Measurements from ENCODE around the gene C9orf40. TPM values are rescaled to one million over a fixed set of nuclear protein-coding genes. Genes with fewer than 3 reads are reported as not detected.

Gene C9orf40
- total RNA-seq, 2 experiments from 2014 or later, result 14.0 to 19.7 TPM

DNA sequence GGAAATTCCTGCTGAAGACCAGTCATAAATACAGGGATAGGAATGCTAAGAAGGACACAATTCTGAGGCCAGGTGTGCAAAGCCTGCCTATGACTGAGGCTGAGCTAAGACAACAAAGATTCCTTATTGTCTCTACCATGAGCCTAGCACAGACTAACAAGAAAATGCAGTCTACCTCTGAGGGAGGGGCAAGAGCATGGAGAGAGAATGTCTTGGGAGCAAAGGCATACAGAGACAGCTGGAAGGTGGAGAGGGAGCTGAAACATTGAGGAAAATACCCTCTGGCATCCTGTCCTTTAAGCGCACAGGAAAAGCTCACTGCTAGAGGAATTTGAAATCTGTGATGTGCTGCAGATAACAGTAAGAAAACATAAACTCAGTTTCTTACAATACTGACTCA lies 8.8 kb upstream of the C9orf40 start:
- H3K27ac Mint-ChIP-seq, result no peak overlapping the region
- CTCF ChIA-PET, result interaction anchor here (1.0 kb wide), 1 partner anchor 51 kb away, joined by 3 read pairs; no protein-coding TSS in a partner anchor
- POLR2A ChIA-PET, result no interaction called here

DNA sequence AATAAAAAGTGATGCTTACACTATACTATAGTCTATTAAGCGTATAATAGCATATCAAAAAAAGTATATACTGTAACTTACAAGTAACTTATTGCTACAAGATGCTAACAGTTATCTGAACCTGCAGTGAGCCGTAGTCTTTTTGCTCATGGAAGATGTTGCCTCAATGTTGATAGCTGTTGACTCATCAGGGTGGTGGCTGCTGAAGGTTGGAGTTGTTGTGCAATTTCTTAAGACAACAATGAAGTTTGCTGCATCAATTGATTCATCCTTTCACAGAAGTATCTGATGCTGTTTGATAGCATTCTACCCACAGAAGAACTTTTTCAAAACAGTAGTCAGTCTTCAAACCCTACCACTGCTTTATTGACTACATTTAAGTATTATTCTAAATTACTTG lies 7.8 kb upstream of the C9orf40 start:
- no peaks in the 10 kb centered on the region for H3K27me3 Mint-ChIP-seq
- ChIA-PET POLR2A (no interaction called here), CTCF (no interaction called here)
- no peak for DNase-seq
- intact Hi-C loops (cut with DNase I, micrococcal nuclease), result no loop called here
- no peaks in the 10 kb centered on the region for H3K4me1 Mint-ChIP-seq
- H3K27ac Mint-ChIP-seq, result no peak overlapping the region
- ATAC-seq, result peak; percentile 49
- no peak overlapping the region for H3K4me3 Mint-ChIP-seq
- peaks cover 22% of the 10 kb centered on the region for H3K9me3 Mint-ChIP-seq (ENCODE audit: low read depth)
- H3K36me3 Mint-ChIP-seq (ENCODE audit: low read depth), result peaks cover 32% of the 10 kb centered on the region

More for the DNA sequence above, 8.8 kb upstream of the C9orf40 start:
- no peak for ATAC-seq
- H3K4me3 Mint-ChIP-seq, result no peak overlapping the region
- peaks cover 34% of the 10 kb centered on the region for H3K36me3 Mint-ChIP-seq (ENCODE audit: low read depth)
- peaks cover 22% of the 10 kb centered on the region for H3K9me3 Mint-ChIP-seq (ENCODE audit: low read depth)
- H3K4me1 Mint-ChIP-seq, result no peaks in the 10 kb centered on the region
- no peaks in the 10 kb centered on the region for H3K27me3 Mint-ChIP-seq
- no peak for DNase-seq
- intact Hi-C loops (cut with DNase I, micrococcal nuclease), result no loop called here

DNA sequence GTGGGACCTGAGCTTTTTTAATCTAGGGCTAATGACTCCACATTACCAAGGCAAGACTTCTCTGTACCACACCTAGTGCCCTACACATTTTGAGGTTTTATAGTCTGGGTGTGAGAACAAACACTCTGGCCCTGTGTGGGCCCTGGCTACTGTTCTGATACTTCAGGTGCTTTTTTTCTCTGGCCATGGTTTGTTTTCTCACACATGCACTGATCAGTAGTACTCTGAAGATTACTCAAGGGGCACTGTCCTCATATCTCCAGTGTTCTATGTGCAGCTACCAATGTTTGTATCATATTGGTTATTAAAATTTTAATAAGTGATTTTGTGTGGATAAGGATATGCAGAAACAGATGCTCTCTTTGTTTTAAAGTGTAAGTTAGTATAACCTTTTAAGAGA lies 5.9 kb upstream of the C9orf40 start:
- Mint-ChIP-seq H3K4me3 (no peak overlapping the region), H3K36me3 (ENCODE audit: low read depth) (peaks cover 26% of the 10 kb centered on the region), H3K9me3 (ENCODE audit: low read depth) (peaks cover 22% of the 10 kb centered on the region), H3K4me1 (peaks cover 10% of the 10 kb centered on the region), H3K27ac (no peak overlapping the region), H3K27me3 (no peaks in the 10 kb centered on the region)
- no peak for DNase-seq
- CTCF ChIA-PET, result no interaction called here
- intact Hi-C loops (cut with DNase I, micrococcal nuclease), result loop anchor here in 1 of 2 experiments (10.0 kb wide), 2 partner anchors 1436 to 1824 kb away; partner anchors contain the start of gene RFK
- POLR2A ChIA-PET, result no interaction called here
- no peak for ATAC-seq

DNA sequence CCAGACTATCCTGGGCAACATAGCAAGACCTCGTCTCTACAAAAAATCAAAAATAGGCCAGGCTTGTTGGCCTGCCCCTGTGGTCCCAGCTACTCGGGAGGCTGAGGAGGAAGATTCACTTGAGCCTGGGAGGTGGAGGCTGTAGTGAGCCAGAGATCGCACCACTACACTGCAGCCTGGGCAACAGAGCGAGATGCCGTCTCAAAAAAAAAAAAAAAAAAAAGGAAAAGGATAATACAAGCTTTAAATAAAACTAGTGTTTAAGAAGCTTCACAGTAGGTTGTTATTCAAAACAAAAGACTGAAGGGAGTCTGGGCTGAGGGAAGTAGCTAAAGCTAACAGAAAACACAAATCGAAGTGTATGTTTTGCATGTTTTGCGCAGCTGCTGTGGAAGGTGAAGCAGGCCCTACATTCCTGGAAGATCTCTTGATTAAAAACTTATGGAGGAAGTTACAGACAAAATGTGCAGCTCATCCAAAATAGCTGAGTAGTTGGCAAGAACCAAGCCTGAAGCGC lies 581 bp upstream of the C9orf40 start:
- DNase-seq (no peak), ATAC-seq (peak; percentile 2)
- H3K27ac Mint-ChIP-seq, result peak overlapping the region; percentile 92
- POLR2A ChIA-PET, result interaction anchor here (0.6 to 1.5 kb wide), 4 partner anchors 57 to 135 kb away, joined by 3 to 5 read pairs (median 4); partner anchors contain the start of genes NMRK1 and OSTF1
- peaks cover 28% of the 10 kb centered on the region for H3K4me1 Mint-ChIP-seq
- CTCF ChIA-PET, result interaction anchor here (0.7 to 3.1 kb wide), 15 partner anchors 29 to 192 kb away, joined by 3 to 12 read pairs (median 4); partner anchors contain the start of genes CARNMT1 and NMRK1
- no peaks in the 10 kb centered on the region for H3K9me3 Mint-ChIP-seq (ENCODE audit: low read depth)
- H3K36me3 Mint-ChIP-seq (ENCODE audit: low read depth), result peaks cover 16% of the 10 kb centered on the region
- H3K4me3 Mint-ChIP-seq, result peak overlapping the region; percentile 93
- intact Hi-C loops (cut with DNase I, micrococcal nuclease), result loop anchor here (2.0 to 10.0 kb wide), 7 partner anchors 76 to 1818 kb away; partner anchors contain the start of genes CARNMT1 (in 1 of the 2) and RFK (in 1 of the 2)
- no peaks in the 10 kb centered on the region for H3K27me3 Mint-ChIP-seq

DNA sequence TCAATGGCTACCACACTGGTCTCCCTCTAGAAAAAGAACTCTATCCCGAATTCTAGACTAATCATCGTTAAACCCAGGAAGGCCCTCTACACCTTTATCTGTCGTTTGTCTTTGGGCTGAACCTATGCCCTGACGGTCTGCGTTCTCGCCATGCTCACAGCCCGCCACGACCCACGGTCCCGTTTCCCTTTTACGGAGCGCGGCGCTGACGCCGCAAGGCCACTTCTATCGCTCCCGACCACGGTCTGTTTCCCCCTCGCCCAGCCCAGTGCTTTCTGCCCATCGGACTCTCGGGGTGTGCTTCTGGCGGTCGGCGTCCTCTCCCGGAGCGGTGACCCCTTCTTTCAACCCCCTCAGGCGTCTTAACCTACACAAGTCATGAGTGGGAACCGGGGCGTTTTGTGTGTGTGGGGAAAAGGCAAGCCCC lies 974 bp downstream of the C9orf40 start:
- H3K27me3 Mint-ChIP-seq, result no peaks in the 10 kb centered on the region
- peak; percentile 65 for DNase-seq
- intact Hi-C loops (cut with DNase I, micrococcal nuclease), result loop anchor here (1.0 to 10.0 kb wide), 10 partner anchors 77 to 1817 kb away; partner anchors contain the start of genes CARNMT1 (in 2 of the 2), NMRK1 (in 2 of the 2), OSTF1 (in 2 of the 2) and RFK (in 1 of the 2)
- no peaks in the 10 kb centered on the region for H3K9me3 Mint-ChIP-seq (ENCODE audit: low read depth)
- peak; percentile 28 for ATAC-seq
- POLR2A ChIA-PET, result interaction anchor here (0.6 to 1.5 kb wide), 4 partner anchors 75 to 609 kb away, joined by 3 to 4 read pairs (median 4); partner anchors contain the start of genes CARNMT1, NMRK1 and OSTF1
- peaks cover 29% of the 10 kb centered on the region for H3K4me1 Mint-ChIP-seq
- peaks cover 26% of the 10 kb centered on the region for H3K36me3 Mint-ChIP-seq (ENCODE audit: low read depth)
- H3K27ac Mint-ChIP-seq, result peak overlapping the region; percentile 96
- peak overlapping the region; percentile 93 for H3K4me3 Mint-ChIP-seq
- CTCF ChIA-PET, result interaction anchor here (0.6 to 3.1 kb wide), 15 partner anchors 10 to 194 kb away, joined by 3 to 12 read pairs (median 7); partner anchors contain the start of genes CARNMT1, NMRK1 and OSTF1

DNA sequence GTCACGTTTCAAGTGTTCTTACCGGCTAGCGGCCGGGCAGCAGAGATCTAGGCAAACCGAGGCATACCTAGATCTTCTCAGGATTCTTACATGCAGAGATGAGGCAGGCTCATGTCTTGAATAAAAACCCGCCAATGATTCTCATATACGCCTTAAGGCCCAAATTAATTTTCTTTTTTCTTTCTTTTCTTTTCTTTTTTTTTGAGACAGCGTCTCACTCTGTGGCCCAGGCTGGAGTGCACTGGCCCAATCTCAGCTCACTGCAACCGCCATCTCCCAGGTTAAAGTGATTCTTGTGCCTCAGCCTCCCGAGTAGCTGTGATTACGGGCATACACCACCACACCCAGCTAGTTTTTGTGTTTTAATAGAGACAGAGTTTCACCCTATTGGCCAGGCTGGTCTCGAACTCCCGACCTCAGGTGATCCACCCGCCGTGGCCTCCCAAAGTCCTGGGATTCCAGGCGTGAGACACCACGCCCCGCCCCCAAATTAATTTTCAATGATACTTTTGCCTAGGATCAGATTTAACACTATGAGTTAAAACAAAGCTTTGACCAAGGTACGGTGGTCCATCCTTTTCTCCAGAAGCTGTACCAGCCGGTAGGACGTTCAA lies 1.5 kb downstream of the C9orf40 start:
- Mint-ChIP-seq H3K36me3 (ENCODE audit: low read depth) (peaks cover 28% of the 10 kb centered on the region), H3K4me1 (peaks cover 30% of the 10 kb centered on the region), H3K4me3 (peak overlapping the region; percentile 93), H3K27ac (peak overlapping the region; percentile 96), H3K27me3 (no peaks in the 10 kb centered on the region), H3K9me3 (ENCODE audit: low read depth) (no peaks in the 10 kb centered on the region)
- intact Hi-C loops (cut with DNase I, micrococcal nuclease), result loop anchor here in 1 of 2 experiments (5.0 to 10.0 kb wide), 4 partner anchors 196 to 1816 kb away; partner anchors contain the start of gene RFK
- POLR2A ChIA-PET, result interaction anchor here (0.6 to 0.7 kb wide), 2 partner anchors 21 to 77 kb away, joined by 3 to 8 read pairs; no protein-coding TSS in a partner anchor
- DNase-seq (no peak), ATAC-seq (no peak)
- CTCF ChIA-PET, result interaction anchor here (0.7 to 3.1 kb wide), 10 partner anchors 19 to 309 kb away, joined by 3 to 11 read pairs (median 4); partner anchors contain the start of gene CARNMT1

DNA sequence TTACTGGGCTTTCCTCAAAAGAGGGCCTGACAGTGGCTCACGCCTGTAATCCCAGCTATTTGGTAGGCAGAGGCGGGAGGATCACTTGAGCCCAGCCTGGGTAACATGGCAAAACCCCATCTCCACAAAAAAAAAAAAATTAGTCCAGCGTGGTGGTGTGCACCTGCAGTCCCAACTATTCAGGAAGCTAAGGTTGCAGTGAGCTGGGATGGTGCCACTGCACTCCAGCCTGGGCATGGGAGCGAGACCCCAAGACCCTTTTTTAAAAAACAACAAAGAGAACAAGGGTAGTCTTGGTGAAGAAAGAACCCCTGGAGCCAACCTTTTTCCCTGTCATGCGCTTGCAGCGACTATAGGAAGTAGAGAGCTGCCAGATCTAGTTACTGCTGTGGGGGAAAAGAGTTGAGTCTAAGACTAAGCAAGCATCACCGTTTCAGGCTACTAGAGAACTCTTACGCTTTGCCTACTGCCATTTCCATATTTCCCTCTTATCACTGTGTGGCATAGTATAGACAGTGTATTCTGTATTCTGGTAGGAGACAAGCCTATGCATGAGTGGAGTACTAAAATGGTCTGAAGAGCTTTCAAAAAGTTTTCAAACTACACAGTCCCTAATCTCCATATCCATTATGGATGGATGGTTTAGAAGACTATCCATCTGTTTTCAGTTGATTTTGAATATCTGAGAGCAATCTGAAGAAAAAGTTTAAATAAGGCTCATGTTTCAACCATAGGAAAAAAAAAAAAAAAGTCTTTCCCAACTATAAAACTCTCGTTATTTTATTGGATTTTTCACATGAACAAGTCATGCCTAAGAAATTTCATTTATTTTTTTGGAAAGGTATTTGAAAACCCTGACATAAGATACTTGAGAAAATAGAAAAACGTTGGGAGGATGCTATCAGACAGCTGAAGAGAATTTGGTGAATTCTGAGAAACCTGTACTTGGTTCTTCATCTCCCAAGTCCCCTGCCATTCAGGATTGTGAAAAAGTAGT lies 2.6 kb downstream of the C9orf40 start:
- intact Hi-C loops (cut with DNase I, micrococcal nuclease), result loop anchor here in 1 of 2 experiments (5.0 to 10.0 kb wide), 4 partner anchors 197 to 1815 kb away; partner anchors contain the start of gene RFK
- H3K4me3 Mint-ChIP-seq, result peak overlapping the region; percentile 21
- ChIA-PET POLR2A (interaction anchor here (0.6 to 0.7 kb wide), 2 partner anchors 20 to 78 kb away, joined by 3 to 8 read pairs; no protein-coding TSS in a partner anchor), CTCF (interaction anchor here (0.7 to 3.1 kb wide), 7 partner anchors 18 to 1721 kb away, joined by 3 to 11 read pairs (median 4); partner anchors contain the start of gene CARNMT1)
- H3K27me3 Mint-ChIP-seq, result no peaks in the 10 kb centered on the region
- H3K9me3 Mint-ChIP-seq (ENCODE audit: low read depth), result no peaks in the 10 kb centered on the region
- peaks cover 33% of the 10 kb centered on the region for H3K36me3 Mint-ChIP-seq (ENCODE audit: low read depth)
- no peak for ATAC-seq
- DNase-seq, result no peak
- peaks cover 30% of the 10 kb centered on the region for H3K4me1 Mint-ChIP-seq
- H3K27ac Mint-ChIP-seq, result no peak overlapping the region

DNA sequence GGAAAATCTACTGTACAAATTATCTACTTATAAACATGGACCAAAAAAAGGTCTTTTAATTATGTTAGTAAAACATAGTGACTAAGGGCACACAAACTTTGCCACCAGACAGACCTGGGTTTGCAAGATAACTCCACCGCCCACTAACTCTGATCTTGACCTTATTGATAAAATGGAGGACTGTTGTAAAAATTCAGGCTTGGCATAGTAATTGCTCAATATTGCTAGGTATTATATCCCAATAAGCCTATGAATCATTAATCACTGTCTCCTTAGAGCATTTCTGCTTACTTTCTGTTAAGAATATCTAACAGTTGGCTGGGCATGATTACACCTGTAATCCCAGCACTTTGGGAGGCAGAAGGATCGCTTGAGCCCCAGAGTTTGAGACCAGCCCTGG lies 3.8 kb downstream of the C9orf40 start:
- ChIA-PET POLR2A (no interaction called here), CTCF (no interaction called here)
- Mint-ChIP-seq H3K36me3 (ENCODE audit: low read depth) (peaks cover 33% of the 10 kb centered on the region), H3K4me1 (peaks cover 22% of the 10 kb centered on the region), H3K4me3 (no peak overlapping the region), H3K27me3 (no peaks in the 10 kb centered on the region), H3K27ac (no peak overlapping the region), H3K9me3 (ENCODE audit: low read depth) (no peaks in the 10 kb centered on the region)
- intact Hi-C loops (cut with DNase I, micrococcal nuclease), result no loop called here
- ATAC-seq (no peak), DNase-seq (no peak)

DNA sequence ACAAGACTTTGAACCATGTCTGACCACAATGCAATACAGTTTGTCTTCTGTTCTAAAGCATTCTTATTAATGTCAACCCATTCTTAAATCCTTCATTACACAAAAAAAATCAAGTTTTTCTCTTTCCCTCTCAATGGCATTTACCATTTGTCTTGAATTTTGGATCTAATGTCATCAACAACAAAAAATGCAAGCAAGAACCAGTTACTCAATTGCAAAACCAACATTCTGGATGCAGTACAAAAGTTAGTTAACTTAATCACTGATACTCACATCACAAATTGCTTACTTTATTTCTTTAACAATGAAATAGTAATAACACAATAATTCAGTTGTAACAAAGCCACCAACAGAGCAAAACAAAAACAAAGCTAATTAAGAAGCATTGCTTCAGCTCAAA lies 6.0 kb downstream of the C9orf40 start:
- intact Hi-C loops (cut with DNase I, micrococcal nuclease), result no loop called here
- H3K27me3 Mint-ChIP-seq, result no peaks in the 10 kb centered on the region

DNA sequence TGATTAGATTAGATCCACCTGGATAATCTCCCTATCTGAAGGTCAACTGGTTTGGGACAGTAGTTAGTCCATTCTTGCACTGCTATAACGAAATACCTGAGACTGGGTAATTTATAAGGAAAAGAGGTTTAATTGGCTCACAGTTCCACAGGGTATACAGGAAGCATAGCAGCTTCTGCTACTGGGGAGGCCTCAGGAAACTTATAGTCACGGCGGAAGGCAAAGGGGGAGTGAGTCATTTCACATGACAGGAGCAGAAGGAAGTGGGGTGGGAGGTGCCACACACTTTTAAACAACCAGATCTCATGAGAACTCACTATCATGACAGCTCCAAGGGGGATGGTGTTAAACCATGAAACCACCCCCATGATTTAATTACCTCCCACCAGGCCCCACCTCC lies 9.9 kb downstream of the C9orf40 start:
- H3K4me3 Mint-ChIP-seq, result no peak overlapping the region

More for the DNA sequence above, 6.0 kb downstream of the C9orf40 start:
- peaks cover 32% of the 10 kb centered on the region for H3K36me3 Mint-ChIP-seq (ENCODE audit: low read depth)
- no peak overlapping the region for H3K4me3 Mint-ChIP-seq
- no peak for ATAC-seq
- peaks cover 27% of the 10 kb centered on the region for H3K4me1 Mint-ChIP-seq
- ChIA-PET CTCF (interaction anchor here (1.1 kb wide), 1 partner anchor 53 kb away, joined by 3 read pairs; no protein-coding TSS in a partner anchor), POLR2A (no interaction called here)
- no peak overlapping the region for H3K27ac Mint-ChIP-seq
- peaks cover 6% of the 10 kb centered on the region for H3K9me3 Mint-ChIP-seq (ENCODE audit: low read depth)
- DNase-seq, result no peak

More for the DNA sequence above, 9.9 kb downstream of the C9orf40 start:
- CTCF ChIA-PET, result interaction anchor here (0.8 to 2.2 kb wide), 2 partner anchors 9 to 165 kb away, joined by 4 to 9 read pairs; partner anchors contain the start of gene C9orf40
- intact Hi-C loops (cut with DNase I, micrococcal nuclease), result no loop called here
- peak; percentile 68 for DNase-seq
- H3K4me1 Mint-ChIP-seq, result peaks cover 12% of the 10 kb centered on the region
- POLR2A ChIA-PET, result no interaction called here
- peaks cover 18% of the 10 kb centered on the region for H3K36me3 Mint-ChIP-seq (ENCODE audit: low read depth)
- ATAC-seq, result peak; percentile 98
- peaks cover 6% of the 10 kb centered on the region for H3K9me3 Mint-ChIP-seq (ENCODE audit: low read depth)
- H3K27me3 Mint-ChIP-seq, result no peaks in the 10 kb centered on the region
- H3K27ac Mint-ChIP-seq, result no peak overlapping the region

Data from activated CD4-positive, alpha-beta T cell treated with anti-CD3 and anti-CD28 coated beads for 36 hours (primary cell).